Right cardiac atrium (tissue), 5 donors: Measurements from ENCODE around the gene SALL4. TPM values are rescaled to one million over a fixed set of nuclear protein-coding genes. Genes with fewer than 3 reads are reported as not detected.
"Not testable (repeated sequence)": the region's sequence is repeated elsewhere in the genome, so short reads cannot be mapped to it uniquely, and the experiment has no call there.

Experiments used
- ATAC-seq, 2 donors: fragments of 200-7000 bp; cut with Tn5 transposase; one replicate each; pipeline versions ENCODE4 v1.8.0 to v1.9.1; 2020; ENCODE audit warnings: moderate library complexity in 2 of 2, mild to moderate bottlenecking in 1 of 2
- DNase-seq, 3 donors: peaks; one replicate each; pipeline ENCODE4 v3.0.0-alpha.2; 2020
- H3K27ac ChIP-seq: one replicate; pipeline ENCODE4 v1.5.1; 2013; ENCODE audit warnings: mild to moderate bottlenecking, low read length, control low read depth, moderate library complexity
- H3K27me3 ChIP-seq: one replicate; pipeline ENCODE4 v1.6.1; 2013; ENCODE audit not compliant: control insufficient read depth, insufficient read depth
- H3K4me1 ChIP-seq: one replicate; pipeline ENCODE4 v1.6.1; 2013; ENCODE audit warnings: low read length; ENCODE audit not compliant: control insufficient read depth, insufficient read depth
- H3K4me3 ChIP-seq: one replicate; pipeline ENCODE4 v1.5.1; 2013; ENCODE audit warnings: low read length, control low read depth
- H3K9me3 ChIP-seq: one replicate; pipeline ENCODE4 v1.6.1; 2013; ENCODE audit warnings: low read length; ENCODE audit not compliant: control insufficient read depth
- WGBS: extraction: QIAGEN DNeasy Blood & Tissue Kit; methylation state at CpG from one replicate; pipeline ENCODE4 v1.1.7; 2013; 5-methylcytosine and 5-hydroxymethylcytosine counted together
- intact Hi-C, 4 donors: fragments of 100-400 bp; cut with DNase I; formaldehyde crosslinking; loops; one replicate each; pipeline versions ENCODE4 v1.11.0 to v1.14.0; 2022 to 2023
- polyA plus RNA-seq: library from polyadenylated mRNA; stranded (reverse); fragments of 200-250 nt; gene quantifications from one replicate; pipeline ENCODE4 v1.2.3, GENCODE V29; 2013
- total RNA-seq, 4 donors: library from RNA; stranded (reverse); fragmentation: NEBNext Ultra II Directional; extraction: Animal tissue kit (Norgen Biotek cat#: 25700); gene quantifications; one replicate each; pipeline ENCODE4 v1.2.1, GENCODE V29; 2021
- donor health status: healthy with polysubstance abuse.
- donor health status: DM: no; HTN: yes; CAD: no.
- donor health status: DM: no; HTN: no; CAD: no.
- donor health status: DM: no; HTN: yes; CAD: no; lungs with severe emphysema.
- donor health status: DM: yes; HTN: yes; CAD: no.

The SALL4 gene
- total and polyA plus RNA-seq, 5 donors = 0.09 TPM; not detected in 4

GRCh38 chr20:51763965-51764602 lies 38.2 kb downstream of the SALL4 start:
- Histone ChIP-seq H3K27me3 (no peaks in the 10 kb centered on the region), H3K4me3 (no peak overlapping the region), H3K27ac (no peak overlapping the region), H3K4me1 (no peaks in the 10 kb centered on the region), H3K9me3 (no peaks in the 10 kb centered on the region)
- intact Hi-C loops = no loop called here
- DNase-seq (no peak), ATAC-seq (no peak)
- WGBS = 82% methylated on average over 6 of the region's 6 CpGs

- Histone ChIP-seq H3K27ac (no peak overlapping the region), H3K4me3 (no peak overlapping the region), H3K9me3 (no peaks in the 10 kb centered on the region), H3K4me1 (peaks cover 2% of the 10 kb centered on the region), H3K27me3 (no peaks in the 10 kb centered on the region)
- WGBS = 73% methylated on average over 14 of the region's 14 CpGs
- ATAC-seq = peak in 1 of 2 donors; percentile 61
- DNase-seq = no peak
- intact Hi-C loops = no loop called here
These were observed 41.3 kb downstream of the SALL4 start for GRCh38 chr20:51760905-51761546.

- Histone ChIP-seq H3K4me1 (peaks cover 2% of the 10 kb centered on the region), H3K27ac (no peak overlapping the region), H3K9me3 (no peaks in the 10 kb centered on the region), H3K27me3 (no peaks in the 10 kb centered on the region), H3K4me3 (no peak overlapping the region)
- intact Hi-C loops = no loop called here
- DNase-seq = no peak
- WGBS = 85% methylated on average over 14 of the region's 14 CpGs
- no peak for ATAC-seq
These were observed 42.4 kb downstream of the SALL4 start for GRCh38 chr20:51759769-51760510.

- peak; percentile 50 to 68 (median 63) for DNase-seq
- ATAC-seq = peak; percentile 59 to 73
- H3K27ac ChIP-seq = no peak overlapping the region
- H3K4me3 ChIP-seq = no peak overlapping the region
- intact Hi-C loops = no loop called here
- peaks cover 2% of the 10 kb centered on the region for H3K4me1 ChIP-seq
- no peaks in the 10 kb centered on the region for H3K27me3 ChIP-seq
- H3K9me3 ChIP-seq = no peaks in the 10 kb centered on the region
- 86% methylated on average over 12 of the region's 12 CpGs for WGBS
These were observed 43.3 kb downstream of the SALL4 start for GRCh38 chr20:51758978-51759544.

- no peak for ATAC-seq
- Histone ChIP-seq H3K27ac (no peak overlapping the region), H3K4me3 (no peak overlapping the region)
These were observed 45.1 kb downstream of the SALL4 start for GRCh38 chr20:51757226-51757625.

GRCh38 chr20:51756653-51757052 lies 45.7 kb downstream of the SALL4 start:
- Histone ChIP-seq H3K9me3 (no peaks in the 10 kb centered on the region), H3K27ac (no peak overlapping the region), H3K4me3 (no peak overlapping the region), H3K27me3 (no peaks in the 10 kb centered on the region), H3K4me1 (peaks cover 6% of the 10 kb centered on the region)
- ATAC-seq = no peak
- 68% methylated on average over 3 of the region's 3 CpGs for WGBS
- intact Hi-C loops = no loop called here
- DNase-seq = no peak

More at GRCh38 chr20:51757226-51757625, 45.1 kb downstream of the SALL4 start:
- no peaks in the 10 kb centered on the region for H3K9me3 ChIP-seq
- intact Hi-C loops = no loop called here
- DNase-seq = no peak
- H3K4me1 ChIP-seq = peaks cover 2% of the 10 kb centered on the region
- WGBS = 84% methylated on average over 10 of the region's 10 CpGs
- H3K27me3 ChIP-seq = no peaks in the 10 kb centered on the region

- H3K27ac ChIP-seq, intact Hi-C loops, H3K27me3 ChIP-seq, ATAC-seq, H3K9me3 ChIP-seq, DNase-seq, H3K4me3 ChIP-seq: not testable (repeated sequence)
- 94% methylated on average over 8 of the region's 8 CpGs for WGBS
- H3K4me1 ChIP-seq = peaks cover 10% of the 10 kb centered on the region
These were observed 49.1 kb downstream of the SALL4 start for GRCh38 chr20:51753220-51753619.

- ATAC-seq = no peak
- H3K4me1 ChIP-seq = peaks cover 10% of the 10 kb centered on the region
- H3K27ac ChIP-seq = peak overlapping the region; percentile 26
- H3K27me3 ChIP-seq = no peaks in the 10 kb centered on the region
- DNase-seq = no peak
- intact Hi-C loops = no loop called here
- WGBS = 42% methylated on average over 9 of the region's 9 CpGs
- no peak overlapping the region for H3K4me3 ChIP-seq
- no peaks in the 10 kb centered on the region for H3K9me3 ChIP-seq
These were observed 49.9 kb downstream of the SALL4 start for GRCh38 chr20:51752343-51752951.

GRCh38 chr20:51750770-51751388 lies 51.4 kb downstream of the SALL4 start:
- Histone ChIP-seq H3K4me1 (peaks cover 10% of the 10 kb centered on the region), H3K4me3 (no peak overlapping the region), H3K9me3 (no peaks in the 10 kb centered on the region), H3K27ac (peak overlapping the region; percentile 20), H3K27me3 (no peaks in the 10 kb centered on the region)
- ATAC-seq (no peak), DNase-seq (no peak)
- intact Hi-C loops = no loop called here
- 81% methylated on average over 10 of the region's 10 CpGs for WGBS

GRCh38 chr20:51750037-51750769 lies 52.1 kb downstream of the SALL4 start:
- WGBS = 70% methylated on average over 19 of the region's 19 CpGs
- H3K27ac ChIP-seq = peak overlapping the region; percentile 20
- ATAC-seq (peak; percentile 87 to 91), DNase-seq (peak in 1 of 3 donors; percentile 69)
- intact Hi-C loops = no loop called here
- H3K4me1 ChIP-seq = peaks cover 10% of the 10 kb centered on the region
- no peaks in the 10 kb centered on the region for H3K9me3 ChIP-seq
- no peaks in the 10 kb centered on the region for H3K27me3 ChIP-seq
- H3K4me3 ChIP-seq = no peak overlapping the region
